GM19239 (cell line): ENCODE measurements around the gene F3.

Source experiments
- DNase-seq: peaks from one replicate; pipeline ENCODE4 v3.0.0; 2011; ENCODE audit warnings: low spot score; ENCODE audit not compliant: insufficient read length
- FAIRE-seq: peaks from 2 replicates; lab custom pipeline; 2011; peaks lifted over from hg19 to GRCh38; lab: Jason Lieb, UNC

F3 gene

DNA sequence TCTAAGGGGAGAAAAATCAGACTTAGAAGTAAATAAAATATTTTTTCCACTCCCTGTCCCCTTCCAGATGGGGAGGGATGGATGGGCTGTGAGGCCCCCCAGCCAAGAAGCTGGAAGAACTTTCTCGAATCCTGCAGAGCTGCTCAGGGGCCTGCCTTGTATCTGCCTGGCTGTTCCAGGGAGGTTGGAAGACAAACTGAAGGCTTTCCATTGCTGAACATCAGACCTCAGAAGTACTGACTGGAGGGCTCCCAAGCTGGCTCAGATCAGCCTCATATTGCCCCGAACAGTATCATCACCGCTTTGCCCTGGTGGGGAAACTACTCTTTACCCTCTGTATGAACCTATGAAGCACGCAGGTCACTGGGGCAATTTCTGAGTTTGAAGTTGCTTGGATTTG lies 12.4 kb upstream of the F3 start:
- DNase-seq (no peak), FAIRE-seq (no peak)

DNA sequence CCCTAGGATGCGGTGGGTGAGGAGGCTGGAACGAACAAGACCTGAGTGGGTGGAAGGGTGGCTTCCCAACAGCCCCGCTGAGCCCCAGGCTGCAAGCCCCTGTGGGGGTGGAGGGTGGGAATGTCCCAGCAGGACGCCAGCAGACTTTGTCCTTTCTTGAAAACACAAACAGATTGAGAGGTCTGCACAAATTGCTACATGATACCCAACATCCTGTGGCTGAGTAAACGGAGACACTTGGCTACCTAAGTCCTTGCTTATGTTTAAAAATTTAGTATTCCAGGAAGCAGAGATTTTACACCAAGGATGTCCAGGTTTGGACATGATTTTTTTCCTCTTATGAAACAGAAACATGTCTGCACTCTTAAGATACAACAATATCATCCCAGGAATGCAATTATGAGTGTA lies 11.8 kb upstream of the F3 start:
- FAIRE-seq = no peak

DNA sequence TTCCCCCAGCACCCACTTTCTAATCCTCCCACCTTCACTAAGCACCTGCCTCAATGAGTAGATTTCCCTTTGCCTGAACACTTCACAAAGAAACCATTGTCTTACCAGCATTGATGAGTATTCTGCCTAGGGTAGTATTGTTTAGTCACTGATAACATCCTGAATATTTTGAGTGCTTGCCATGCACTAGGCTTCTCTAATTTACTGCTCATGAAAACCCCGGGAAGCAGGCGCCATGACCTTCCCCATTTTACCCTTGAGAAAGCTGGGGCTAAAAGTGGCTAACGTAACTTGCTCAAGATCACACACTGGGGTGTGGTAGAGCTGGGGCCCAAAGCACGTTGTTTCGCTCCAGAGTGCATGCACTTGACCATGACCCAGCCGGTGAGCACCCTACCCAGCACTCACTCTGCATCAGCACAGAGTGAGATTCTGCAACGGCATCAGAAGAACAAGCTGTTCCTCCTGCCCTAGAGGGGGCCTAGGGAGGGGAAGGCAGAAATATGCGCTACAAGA lies 10.6 kb upstream of the F3 start:
- no peak for DNase-seq
- no peak for FAIRE-seq

More for the DNA sequence above, 11.8 kb upstream of the F3 start:
- DNase-seq = no peak

- DNase-seq = no peak
- no peak for FAIRE-seq
Measured at GRCh38 chr1:94551449-94551848, 9.9 kb upstream of the F3 start.

- DNase-seq = no peak
Measured at GRCh38 chr1:94550800-94551241, 9.3 kb upstream of the F3 start.

DNA sequence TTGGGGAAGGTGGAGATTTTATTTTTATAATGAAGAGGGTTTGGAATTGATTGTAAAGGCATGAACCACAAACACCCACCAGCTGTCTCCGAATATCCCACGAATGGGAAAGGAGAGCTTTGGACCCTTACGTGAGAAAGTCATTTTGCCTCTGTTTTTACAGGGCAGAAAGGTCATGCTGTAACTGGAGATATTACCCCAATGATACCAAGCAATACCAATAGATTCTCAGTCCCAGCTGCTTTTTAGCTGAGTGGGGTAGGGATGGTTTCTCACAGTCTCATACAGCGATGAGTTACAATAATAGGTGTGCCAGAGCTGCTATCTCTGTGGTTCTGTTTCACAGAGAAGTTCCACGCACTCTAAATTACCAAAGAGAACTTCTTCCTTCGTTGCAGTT lies 8.8 kb upstream of the F3 start:
- DNase-seq (no peak), FAIRE-seq (no peak)

More at GRCh38 chr1:94550800-94551241, 9.3 kb upstream of the F3 start:
- FAIRE-seq = no peak

GRCh38 chr1:94549706-94550105 lies 8.1 kb upstream of the F3 start:
- DNase-seq (no peak), FAIRE-seq (no peak)

DNA sequence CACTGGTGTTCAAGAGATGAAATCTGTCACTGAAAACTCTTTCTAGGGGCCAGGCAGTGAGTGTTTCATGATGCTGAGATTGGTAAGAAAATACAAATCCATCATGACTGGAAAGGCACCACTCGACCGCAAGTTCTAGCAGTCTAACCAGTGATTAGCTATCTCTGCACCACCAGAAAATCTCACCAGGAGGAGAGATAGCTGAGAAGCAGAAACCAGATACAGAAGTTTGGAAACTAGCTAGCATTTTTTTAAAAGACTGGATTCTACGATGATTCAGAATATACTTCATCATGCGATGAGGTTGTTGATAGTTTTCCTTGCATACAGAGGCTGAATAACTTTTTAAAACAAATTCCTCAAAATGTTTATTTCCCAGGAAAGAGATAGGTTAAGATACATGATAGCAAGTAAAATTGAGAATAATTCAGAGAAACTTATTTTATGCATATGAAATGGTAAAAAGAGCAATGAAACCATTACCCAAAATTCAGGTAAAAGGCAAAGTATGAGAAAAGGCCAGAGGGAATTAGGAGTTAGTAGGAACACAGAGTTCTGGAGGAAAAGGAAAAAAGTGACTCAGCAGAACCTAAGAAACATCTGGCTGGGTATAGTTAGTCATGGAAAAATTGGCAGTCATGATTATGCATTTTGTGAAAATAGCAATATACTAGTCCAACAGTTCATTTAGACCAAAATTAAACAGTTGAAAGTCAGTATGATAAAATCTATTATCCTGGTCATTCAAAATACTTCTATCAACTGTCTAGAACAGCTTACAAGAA lies 3.3 kb upstream of the F3 start:
- FAIRE-seq (no peak), DNase-seq (no peak)

- DNase-seq = no peak
- FAIRE-seq = no peak
Measured at GRCh38 chr1:94543893-94544635, 2.5 kb upstream of the F3 start.

- no peak for DNase-seq
Measured at GRCh38 chr1:94543001-94543400, 1.4 kb upstream of the F3 start.

DNA sequence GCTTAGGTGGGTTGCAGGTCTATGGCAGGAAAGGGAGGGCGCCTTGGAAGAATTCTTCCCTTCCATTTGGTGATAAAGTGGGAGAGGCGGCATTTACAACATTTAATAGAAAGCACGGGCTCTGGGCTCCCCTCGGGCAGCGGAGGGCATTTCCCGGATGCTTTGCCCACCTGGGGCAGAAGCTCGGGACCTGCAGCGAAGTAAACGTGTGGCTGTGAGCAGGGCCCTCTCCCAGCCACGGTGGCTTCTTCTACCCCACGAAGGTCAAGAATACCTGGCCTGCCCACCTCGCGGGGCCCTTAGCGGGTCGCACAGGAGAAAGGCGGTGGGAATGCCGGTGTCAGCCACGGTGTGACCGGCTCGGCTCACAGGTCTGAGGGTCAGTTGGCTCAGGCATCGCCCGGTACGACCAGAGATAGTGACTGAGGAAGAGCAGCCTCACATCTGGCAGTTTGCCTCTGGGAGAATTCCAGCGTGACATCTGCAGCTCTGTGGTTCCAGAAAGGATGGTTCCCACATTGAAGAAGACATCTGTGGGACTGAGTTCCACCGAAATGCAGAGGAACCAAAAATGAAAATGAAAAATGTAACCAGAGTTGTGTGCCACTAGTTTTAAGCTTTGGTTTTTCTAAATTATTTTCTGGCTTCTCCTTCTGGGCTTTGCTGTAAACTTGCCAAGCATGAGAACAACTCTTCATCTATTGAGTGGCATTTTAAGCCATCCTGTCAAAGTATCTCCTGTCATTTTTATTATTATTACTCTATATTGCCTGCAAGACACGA lies 720 bp upstream of the F3 start:
- FAIRE-seq = no peak
- no peak for DNase-seq

More at GRCh38 chr1:94543001-94543400, 1.4 kb upstream of the F3 start:
- no peak for FAIRE-seq

GRCh38 chr1:94540440-94541245 lies 916 bp downstream of the F3 start:
- DNase-seq = no peak
- no peak for FAIRE-seq

DNA sequence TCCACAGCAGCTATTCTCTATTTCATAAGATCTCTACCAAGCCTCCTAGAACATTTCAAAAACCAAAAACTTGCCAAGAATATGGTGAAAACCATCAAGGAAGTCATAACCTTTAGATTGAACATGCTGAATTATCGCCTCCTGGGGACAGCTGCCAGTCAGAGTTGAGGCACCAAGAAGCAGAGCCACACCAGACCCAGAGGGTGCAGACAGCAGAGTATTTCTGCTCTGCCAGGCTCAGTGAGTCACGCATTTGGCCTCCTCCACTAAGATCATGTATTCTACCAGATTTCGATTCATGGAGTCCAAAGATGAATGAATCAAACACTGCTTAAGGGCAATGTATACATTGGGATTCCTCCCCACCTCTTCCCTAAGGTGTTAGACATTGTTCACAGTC lies 2.1 kb downstream of the F3 start:
- FAIRE-seq (no peak), DNase-seq (no peak)

DNA sequence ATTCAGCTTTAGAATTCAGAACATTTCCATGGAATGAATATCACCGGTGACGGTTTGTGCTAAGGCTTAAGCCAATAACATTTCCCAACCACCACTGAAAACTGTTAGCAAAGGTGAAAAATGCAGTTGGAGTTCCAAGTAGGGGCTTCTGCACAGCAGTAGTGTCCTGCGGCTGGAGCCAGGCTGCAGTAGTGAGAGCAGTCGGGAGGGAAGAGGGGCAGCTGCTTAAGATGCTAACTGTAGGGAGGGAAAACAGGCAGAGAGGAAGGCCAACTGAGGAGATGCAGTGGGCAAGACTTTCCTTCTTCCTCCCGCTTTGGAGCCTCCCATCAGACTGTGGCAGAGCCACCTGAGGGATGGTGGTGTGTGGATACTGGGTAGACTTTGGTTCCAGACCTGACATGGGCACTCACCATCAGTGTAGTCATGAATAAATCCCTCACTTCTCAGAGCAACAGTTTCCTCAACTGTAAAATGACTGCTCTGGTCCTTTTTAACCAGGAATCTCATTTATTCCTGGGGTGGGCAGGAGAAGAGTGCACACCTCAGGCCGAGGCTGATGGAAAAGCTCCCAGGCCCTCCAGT lies 3.2 kb downstream of the F3 start:
- DNase-seq = no peak
- FAIRE-seq = no peak

DNA sequence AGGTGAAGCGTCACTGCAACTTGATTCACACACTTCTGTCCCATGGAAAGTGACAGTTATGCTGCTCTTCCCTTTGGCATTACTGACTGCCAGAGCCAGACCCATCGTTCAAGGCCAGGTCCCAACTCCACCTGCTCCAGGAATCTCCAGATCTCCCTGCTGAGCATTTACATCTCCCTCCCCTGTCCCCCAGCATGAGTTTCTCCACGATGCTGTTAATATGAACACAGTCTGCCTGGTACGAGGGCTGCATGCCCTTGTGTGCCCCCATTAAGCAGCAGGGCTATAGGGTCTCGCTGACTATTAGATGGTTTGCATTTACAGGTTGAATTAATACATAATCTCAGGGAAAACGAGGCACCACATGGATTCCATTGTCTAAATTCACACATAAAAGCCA lies 4.3 kb downstream of the F3 start:
- no peak for FAIRE-seq
- no peak for DNase-seq

GRCh38 chr1:94535879-94536278 lies 5.7 kb downstream of the F3 start:
- no peak for DNase-seq
- FAIRE-seq = no peak

DNA sequence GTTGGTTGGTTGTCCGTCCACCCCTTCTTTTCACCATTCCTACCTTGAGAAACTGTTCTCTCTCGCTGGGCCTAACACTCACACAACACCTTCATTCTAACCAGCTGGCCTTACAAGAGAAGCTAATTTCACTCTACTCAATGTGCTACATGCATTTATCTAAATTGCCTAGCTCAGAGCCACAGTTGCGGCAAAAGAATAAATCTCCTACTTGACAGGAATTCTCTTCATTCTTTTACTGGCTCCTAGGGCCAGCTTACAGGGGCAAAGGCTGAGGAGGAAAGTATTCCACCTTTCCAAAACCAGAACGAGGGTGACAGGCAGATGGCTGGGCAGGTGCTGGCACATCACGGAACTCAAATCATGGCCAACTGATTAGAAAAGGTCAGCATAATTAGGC lies 6.5 kb downstream of the F3 start:
- no peak for DNase-seq
- FAIRE-seq = no peak

GRCh38 chr1:94532077-94532476 lies 9.5 kb downstream of the F3 start:
- FAIRE-seq (no peak), DNase-seq (no peak)

- no peak for DNase-seq
- no peak for FAIRE-seq
Measured at GRCh38 chr1:94531664-94532063, 9.9 kb downstream of the F3 start.
